ENCODE measurements around the gene IFT88.

GRCh38 chr13:20727856-20728255, 160.9 kb downstream of the IFT88 start:
- no peak for TF ChIP-seq CTCF (IDR thresholded peaks at IDR 0.05)
- TF ChIP-seq POLR2A (IDR thresholded peaks at IDR 0.05), result no peak
- TF ChIP-seq POLR2AphosphoS5 (IDR thresholded peaks at IDR 0.05), result no peak
